ENCODE data around the gene SLC9A6.

SLC9A6 gene

DNA sequence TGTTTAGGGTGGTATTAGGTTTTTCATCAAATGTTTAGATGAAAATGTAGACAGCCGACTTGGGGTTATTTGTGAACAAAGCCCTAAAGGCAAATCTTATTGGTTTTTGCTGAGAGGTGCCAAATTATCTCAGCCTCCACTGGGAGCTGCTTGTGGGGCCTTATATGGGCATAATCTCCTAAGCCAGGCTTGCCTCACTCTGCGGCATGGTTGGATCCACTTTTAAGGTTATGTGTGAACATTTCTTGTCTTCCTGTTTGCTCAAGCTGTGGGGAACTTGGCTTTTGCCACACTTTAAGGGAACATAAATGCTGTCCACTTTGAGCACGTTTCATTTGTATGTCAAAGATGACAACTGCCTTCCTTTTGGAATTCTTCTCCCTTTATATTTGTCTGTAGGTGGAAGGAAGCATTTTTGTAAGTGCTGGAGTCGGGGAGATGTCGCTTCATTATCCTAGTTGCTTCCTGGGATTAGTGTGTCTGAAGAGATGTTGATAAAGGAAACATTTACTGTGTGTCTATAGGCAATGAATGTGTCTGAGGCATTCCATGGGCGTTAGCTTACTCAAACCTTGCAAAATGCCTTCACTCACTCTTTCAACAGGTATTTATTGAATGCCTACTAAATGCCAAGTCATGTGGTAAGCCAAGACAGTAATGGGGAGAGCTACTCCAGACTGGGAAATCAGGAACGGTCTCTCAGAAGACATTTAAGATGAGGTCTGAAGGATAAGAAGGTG is 78.3 kb downstream of the SLC9A6 start:
- in situ Hi-C loops (cut with HindIII; ENCODE audit: low sequenced_read_pairs): no loop called here
- no peak for DNase-seq (ENCODE audit: low read depth)
- no peak overlapping the region for H3K4me3 ChIP-seq (ENCODE audit: low read depth, low read length)
- TF ChIP-seq, protein P1, sequence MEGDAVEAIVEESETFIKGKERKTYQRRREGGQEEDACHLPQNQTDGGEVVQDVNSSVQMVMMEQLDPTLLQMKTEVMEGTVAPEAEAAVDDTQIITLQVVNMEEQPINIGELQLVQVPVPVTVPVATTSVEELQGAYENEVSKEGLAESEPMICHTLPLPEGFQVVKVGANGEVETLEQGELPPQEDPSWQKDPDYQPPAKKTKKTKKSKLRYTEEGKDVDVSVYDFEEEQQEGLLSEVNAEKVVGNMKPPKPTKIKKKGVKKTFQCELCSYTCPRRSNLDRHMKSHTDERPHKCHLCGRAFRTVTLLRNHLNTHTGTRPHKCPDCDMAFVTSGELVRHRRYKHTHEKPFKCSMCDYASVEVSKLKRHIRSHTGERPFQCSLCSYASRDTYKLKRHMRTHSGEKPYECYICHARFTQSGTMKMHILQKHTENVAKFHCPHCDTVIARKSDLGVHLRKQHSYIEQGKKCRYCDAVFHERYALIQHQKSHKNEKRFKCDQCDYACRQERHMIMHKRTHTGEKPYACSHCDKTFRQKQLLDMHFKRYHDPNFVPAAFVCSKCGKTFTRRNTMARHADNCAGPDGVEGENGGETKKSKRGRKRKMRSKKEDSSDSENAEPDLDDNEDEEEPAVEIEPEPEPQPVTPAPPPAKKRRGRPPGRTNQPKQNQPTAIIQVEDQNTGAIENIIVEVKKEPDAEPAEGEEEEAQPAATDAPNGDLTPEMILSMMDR (IDR thresholded peaks at IDR 0.05; ENCODE audit: low read depth, low read length, missing control alignments): no peak

DNA sequence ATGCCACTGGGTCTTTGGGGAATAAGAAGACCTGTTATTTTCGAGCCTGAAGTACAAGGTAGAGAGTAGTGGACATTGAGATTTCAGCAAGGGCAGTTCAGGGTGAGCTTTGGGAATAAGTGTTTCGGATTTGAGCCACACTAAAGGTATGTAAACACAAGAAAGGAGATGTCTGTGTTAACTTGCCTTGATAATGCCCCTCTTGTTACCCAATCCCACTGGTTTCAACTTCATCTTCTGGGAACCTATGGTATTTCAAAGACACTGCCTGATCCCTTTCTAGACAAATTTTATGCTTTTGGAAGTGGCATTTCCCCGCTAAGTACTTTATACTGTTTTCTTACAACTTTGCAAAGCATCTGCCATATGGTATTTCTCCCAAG is 79.4 kb downstream of the SLC9A6 start:
- TF ChIP-seq, protein P1 (IDR thresholded peaks at IDR 0.05; ENCODE audit: low read depth, low read length, missing control alignments): no peak

DNA sequence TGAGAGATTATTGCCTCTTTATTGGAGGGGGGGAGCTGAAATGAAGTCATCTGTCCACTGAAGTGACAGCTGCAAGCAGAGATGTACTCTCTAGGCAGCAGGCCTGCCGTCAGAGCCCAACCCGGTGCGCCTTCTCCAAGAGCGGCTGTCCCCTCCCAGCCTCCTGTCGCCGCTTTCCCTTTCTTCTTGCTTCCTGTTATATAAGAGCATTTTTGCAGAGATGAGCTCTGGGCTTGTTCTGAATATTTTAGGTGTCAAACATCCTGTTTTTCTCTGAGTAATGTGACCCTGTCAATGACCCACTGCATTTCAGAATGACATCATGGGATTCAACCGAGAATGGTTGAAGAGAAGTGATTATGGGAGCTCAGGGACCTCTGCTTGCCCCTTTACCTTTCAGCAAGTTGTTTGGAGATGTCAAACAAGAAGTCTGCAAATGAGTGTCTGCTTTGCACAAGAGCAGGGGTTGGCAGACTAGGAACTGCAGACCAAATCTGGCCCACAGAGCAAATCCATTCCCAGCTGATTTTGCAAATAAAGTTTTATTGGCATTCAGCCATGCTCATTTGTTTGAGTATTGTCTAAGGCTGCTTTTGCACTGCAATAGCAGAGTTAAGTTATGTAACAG is 79.9 kb downstream of the SLC9A6 start:
- TF ChIP-seq, protein P1 (IDR thresholded peaks at IDR 0.05; ENCODE audit: low read depth, low read length, missing control alignments): no peak
- in situ Hi-C loops (cut with HindIII; ENCODE audit: low sequenced_read_pairs): no loop called here
- no peak for DNase-seq (ENCODE audit: low read depth)
- H3K4me3 ChIP-seq (ENCODE audit: low read depth, low read length): no peak overlapping the region

More for the DNA sequence above, 79.4 kb downstream of the SLC9A6 start:
- in situ Hi-C loops (cut with HindIII; ENCODE audit: low sequenced_read_pairs): no loop called here
- no peak for DNase-seq (ENCODE audit: low read depth)
- H3K4me3 ChIP-seq (ENCODE audit: low read depth, low read length): no peak overlapping the region

DNA sequence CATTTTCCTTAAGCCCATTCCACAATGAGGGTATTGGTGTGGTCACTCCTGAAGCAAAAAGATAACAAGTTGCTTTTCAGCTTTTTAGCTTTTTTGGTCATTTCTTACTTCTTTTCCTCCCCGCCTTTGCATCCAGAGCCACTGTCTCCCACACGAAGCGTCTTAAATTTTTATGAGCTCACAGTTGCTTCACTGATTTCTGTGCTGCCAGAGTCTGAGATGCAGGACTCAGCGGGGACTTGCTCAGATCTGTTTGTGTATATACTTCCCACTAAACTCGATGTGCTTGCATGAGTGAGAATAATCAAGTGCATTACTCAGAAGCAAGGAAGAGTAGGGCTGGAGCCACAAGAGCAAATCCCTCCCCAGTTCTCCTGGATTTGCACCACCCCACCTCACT is 81.9 kb downstream of the SLC9A6 start:
- no peak for DNase-seq (ENCODE audit: low read depth)
- in situ Hi-C loops (cut with HindIII; ENCODE audit: low sequenced_read_pairs): no loop called here

DNA sequence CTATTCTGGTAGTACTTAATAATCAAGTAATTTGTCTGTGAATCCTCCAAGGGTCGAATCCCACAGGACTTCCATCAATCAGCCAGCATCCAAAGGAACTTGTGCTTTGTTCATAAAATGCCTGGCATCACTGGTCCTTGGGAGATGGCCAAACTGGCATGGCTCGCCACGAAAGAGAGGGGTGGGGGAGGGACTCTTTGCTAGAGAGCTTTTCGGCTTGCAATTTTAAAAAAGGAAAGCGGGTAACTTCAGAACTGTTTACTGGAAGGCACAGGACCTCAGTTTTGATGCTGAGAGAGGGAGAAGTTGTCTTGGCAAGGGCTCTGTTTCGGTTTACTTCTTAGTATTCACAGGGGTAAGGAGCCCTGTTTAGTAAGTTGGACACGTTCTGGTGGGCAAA is 82.7 kb downstream of the SLC9A6 start:
- H3K4me3 ChIP-seq (ENCODE audit: low read depth, low read length): no peak overlapping the region
- TF ChIP-seq, protein P1 (IDR thresholded peaks at IDR 0.05; ENCODE audit: low read depth, low read length, missing control alignments): no peak
- in situ Hi-C loops (cut with HindIII; ENCODE audit: low sequenced_read_pairs): no loop called here
- DNase-seq (ENCODE audit: low read depth): no peak

More for the DNA sequence above, 81.9 kb downstream of the SLC9A6 start:
- TF ChIP-seq, protein P1 (IDR thresholded peaks at IDR 0.05; ENCODE audit: low read depth, low read length, missing control alignments): no peak
- H3K4me3 ChIP-seq (ENCODE audit: low read depth, low read length): no peak overlapping the region

DNA sequence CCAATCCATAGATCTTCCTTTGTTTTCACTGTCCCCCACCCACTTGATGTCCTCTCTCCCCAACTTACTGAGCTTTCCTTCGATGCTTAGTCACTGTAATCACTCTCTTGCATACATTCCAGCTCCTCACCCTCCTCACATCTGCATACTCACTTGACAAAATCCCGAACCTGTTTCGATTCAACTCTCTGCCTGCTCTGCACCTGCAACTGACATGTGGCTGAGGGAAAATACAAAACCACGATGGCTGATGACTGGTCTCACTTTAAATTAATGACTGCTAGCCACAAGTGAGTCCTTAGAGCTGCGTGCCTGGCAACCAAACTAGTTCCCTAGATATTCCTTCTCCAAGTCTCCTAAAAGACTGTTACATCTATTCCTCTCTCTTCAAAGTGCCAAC is 91.7 kb downstream of the SLC9A6 start:
- H3K4me3 ChIP-seq (ENCODE audit: low read depth, low read length): no peak overlapping the region
- in situ Hi-C loops (cut with HindIII; ENCODE audit: low sequenced_read_pairs): no loop called here
- no peak for DNase-seq (ENCODE audit: low read depth)
- TF ChIP-seq, protein P1 (IDR thresholded peaks at IDR 0.05; ENCODE audit: low read depth, low read length, missing control alignments): no peak
